ENCODE results near the gene CHRM5.

CHRM5 gene, protein sequence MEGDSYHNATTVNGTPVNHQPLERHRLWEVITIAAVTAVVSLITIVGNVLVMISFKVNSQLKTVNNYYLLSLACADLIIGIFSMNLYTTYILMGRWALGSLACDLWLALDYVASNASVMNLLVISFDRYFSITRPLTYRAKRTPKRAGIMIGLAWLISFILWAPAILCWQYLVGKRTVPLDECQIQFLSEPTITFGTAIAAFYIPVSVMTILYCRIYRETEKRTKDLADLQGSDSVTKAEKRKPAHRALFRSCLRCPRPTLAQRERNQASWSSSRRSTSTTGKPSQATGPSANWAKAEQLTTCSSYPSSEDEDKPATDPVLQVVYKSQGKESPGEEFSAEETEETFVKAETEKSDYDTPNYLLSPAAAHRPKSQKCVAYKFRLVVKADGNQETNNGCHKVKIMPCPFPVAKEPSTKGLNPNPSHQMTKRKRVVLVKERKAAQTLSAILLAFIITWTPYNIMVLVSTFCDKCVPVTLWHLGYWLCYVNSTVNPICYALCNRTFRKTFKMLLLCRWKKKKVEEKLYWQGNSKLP

DNA sequence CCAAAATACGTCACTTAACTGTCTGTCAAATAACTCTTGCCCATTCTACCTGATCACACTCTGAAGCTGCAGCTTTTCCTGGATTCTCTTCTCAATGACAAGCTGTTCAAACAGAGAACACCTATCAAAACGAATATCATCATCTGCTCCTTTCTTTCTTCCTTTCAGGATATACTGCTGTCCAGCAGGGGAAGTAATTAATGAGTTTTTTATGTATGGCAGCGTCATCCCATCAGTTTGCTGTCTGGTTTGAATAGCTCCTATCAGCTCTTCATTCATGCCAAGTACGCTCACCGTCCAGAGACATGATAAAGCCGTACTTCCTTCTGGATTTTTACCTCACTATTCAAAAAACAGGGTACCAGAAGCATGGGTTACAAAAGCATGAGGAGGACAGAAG, at the start of gene CHRM5:
Gene CHRM5 (plus strand): TSS at position 274 of the 400 bp plus-strand sequence. CDS start 94,221 bp downstream, outside the sequence.
- TF ChIP-seq, protein P1, sequence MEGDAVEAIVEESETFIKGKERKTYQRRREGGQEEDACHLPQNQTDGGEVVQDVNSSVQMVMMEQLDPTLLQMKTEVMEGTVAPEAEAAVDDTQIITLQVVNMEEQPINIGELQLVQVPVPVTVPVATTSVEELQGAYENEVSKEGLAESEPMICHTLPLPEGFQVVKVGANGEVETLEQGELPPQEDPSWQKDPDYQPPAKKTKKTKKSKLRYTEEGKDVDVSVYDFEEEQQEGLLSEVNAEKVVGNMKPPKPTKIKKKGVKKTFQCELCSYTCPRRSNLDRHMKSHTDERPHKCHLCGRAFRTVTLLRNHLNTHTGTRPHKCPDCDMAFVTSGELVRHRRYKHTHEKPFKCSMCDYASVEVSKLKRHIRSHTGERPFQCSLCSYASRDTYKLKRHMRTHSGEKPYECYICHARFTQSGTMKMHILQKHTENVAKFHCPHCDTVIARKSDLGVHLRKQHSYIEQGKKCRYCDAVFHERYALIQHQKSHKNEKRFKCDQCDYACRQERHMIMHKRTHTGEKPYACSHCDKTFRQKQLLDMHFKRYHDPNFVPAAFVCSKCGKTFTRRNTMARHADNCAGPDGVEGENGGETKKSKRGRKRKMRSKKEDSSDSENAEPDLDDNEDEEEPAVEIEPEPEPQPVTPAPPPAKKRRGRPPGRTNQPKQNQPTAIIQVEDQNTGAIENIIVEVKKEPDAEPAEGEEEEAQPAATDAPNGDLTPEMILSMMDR (IDR thresholded peaks at IDR 0.05), result no peak
- no peak for TF ChIP-seq ZFX (IDR thresholded peaks at IDR 0.05; ENCODE audit: borderline replicate concordance)
- no peak within 1 kb of the TSS for H3K27ac ChIP-seq

DNA sequence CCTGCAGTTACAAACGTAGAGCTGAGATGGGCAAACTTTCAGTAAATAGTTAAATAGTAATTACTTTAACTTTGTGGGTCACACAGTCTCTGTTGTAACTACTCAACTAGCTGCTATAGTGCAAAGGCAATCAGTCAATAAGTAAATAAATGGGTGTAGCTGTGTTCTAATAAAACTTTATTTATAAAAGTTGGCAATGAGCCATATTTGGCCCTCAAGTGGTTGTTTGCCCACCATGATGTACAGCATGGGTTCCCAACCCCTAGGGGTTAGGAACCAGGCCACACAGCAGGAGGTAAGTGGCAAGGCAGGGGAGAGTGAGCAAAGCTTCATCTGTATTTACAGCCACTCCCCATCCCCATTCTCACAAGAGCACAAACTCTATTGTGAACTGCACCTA, 44.9 kb upstream of the CHRM5 start:
- H3K27ac ChIP-seq, result no peak overlapping the region
- TF ChIP-seq, protein P1 (IDR thresholded peaks at IDR 0.05), result no peak
- no peak for TF ChIP-seq ZFX (IDR thresholded peaks at IDR 0.05; ENCODE audit: borderline replicate concordance)

- no peak overlapping the region for H3K27ac ChIP-seq
- TF ChIP-seq ZFX (IDR thresholded peaks at IDR 0.05; ENCODE audit: borderline replicate concordance), result no peak
- TF ChIP-seq, protein P1 (IDR thresholded peaks at IDR 0.05), result no peak
These were observed 42.0 kb upstream of the CHRM5 start for GRCh38 chr15:33926260-33926659.

DNA sequence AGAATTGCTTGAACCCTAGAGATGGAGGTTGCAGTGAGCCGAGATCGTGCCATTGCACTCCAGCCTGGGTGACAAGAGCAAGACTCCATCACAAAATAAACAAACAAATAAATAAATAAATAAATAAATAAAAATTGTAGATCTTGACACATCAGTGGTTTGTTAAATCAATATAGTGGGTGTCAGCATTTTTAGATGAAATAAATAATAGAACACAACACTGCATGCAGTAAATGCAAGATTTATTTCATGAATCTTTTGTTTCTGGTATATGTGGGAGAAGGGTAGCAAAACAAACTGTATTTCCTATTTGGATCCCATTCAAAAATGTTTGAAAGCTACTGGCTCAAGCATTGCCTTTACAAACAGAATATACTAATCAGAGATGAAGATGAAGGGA, 35.6 kb upstream of the CHRM5 start:
- no peak for TF ChIP-seq ZFX (IDR thresholded peaks at IDR 0.05; ENCODE audit: borderline replicate concordance)

GRCh38 chr15:33934396-33934795, 33.9 kb upstream of the CHRM5 start:
- TF ChIP-seq, protein P1 (IDR thresholded peaks at IDR 0.05), result no peak
- no peak for TF ChIP-seq ZFX (IDR thresholded peaks at IDR 0.05; ENCODE audit: borderline replicate concordance)

More for the DNA sequence above, 35.6 kb upstream of the CHRM5 start:
- no peak overlapping the region for H3K27ac ChIP-seq

GRCh38 chr15:33934921-33935320, 33.4 kb upstream of the CHRM5 start:
- TF ChIP-seq ZFX (IDR thresholded peaks at IDR 0.05; ENCODE audit: borderline replicate concordance), result no peak
- TF ChIP-seq, protein P1 (IDR thresholded peaks at IDR 0.05), result no peak
- H3K27ac ChIP-seq, result no peak overlapping the region

More at GRCh38 chr15:33934396-33934795, 33.9 kb upstream of the CHRM5 start:
- no peak overlapping the region for H3K27ac ChIP-seq

- no peak overlapping the region for H3K27ac ChIP-seq
- no peak for TF ChIP-seq ZFX (IDR thresholded peaks at IDR 0.05; ENCODE audit: borderline replicate concordance)
- TF ChIP-seq, protein P1 (IDR thresholded peaks at IDR 0.05), result no peak
These were observed 26.8 kb upstream of the CHRM5 start for GRCh38 chr15:33941279-33942063.

Measured in 22Rv1 (cell line).